Measurements from ENCODE around the gene DOK1. TPM values are rescaled to one million over a fixed set of nuclear protein-coding genes. Genes with fewer than 3 reads are reported as not detected.

Gene DOK1
- total and polyA plus RNA-seq, 8 donors: 5.9 to 89.3 (median 14.8) TPM

GRCh38 chr2:74593826-74594772 is 39.6 kb downstream of the DOK1 start:
- Histone ChIP-seq H3K4me3 (no peak overlapping the region), H3K27me3 (peaks cover 0 to 71% (median 4%) of the 10 kb centered on the region in 3 donors), H3K9me3 (no peaks in the 10 kb centered on the region), H3K36me3 (no peaks in the 10 kb centered on the region), H3K4me1 (no peaks in the 10 kb centered on the region), H3K27ac (no peak overlapping the region)
- WGBS, 5 donors: 67 to 83% (median 76%) methylated on average over 4 of the region's 4 CpGs
- TF ChIP-seq EP300 (IDR thresholded peaks at IDR 0.05) (no peak), POLR2A (IDR thresholded peaks at IDR 0.05) (no peak), CTCF (IDR thresholded peaks at IDR 0.05) (no peak), POLR2AphosphoS5 (IDR thresholded peaks at IDR 0.05) (no peak)
- DNase-seq: no peak
- intact Hi-C loops (cut with DNase I; ENCODE audit: low total_unique reads): no loop called here

GRCh38 chr2:74596584-74596983 is 42.1 kb downstream of the DOK1 start:
- intact Hi-C loops (cut with DNase I; ENCODE audit: low total_unique reads): no loop called here
- Histone ChIP-seq H3K36me3 (no peaks in the 10 kb centered on the region), H3K4me1 (no peaks in the 10 kb centered on the region), H3K9me3 (no peaks in the 10 kb centered on the region), H3K4me3 (no peak overlapping the region), H3K27ac (no peak overlapping the region), H3K27me3 (peaks cover 0 to 55% (median 3%) of the 10 kb centered on the region in 3 donors)
- 49 to 77% (median 60%) methylated on average over 1 of the region's 1 CpG for WGBS, 5 donors
- TF ChIP-seq EP300 (IDR thresholded peaks at IDR 0.05) (no peak), CTCF (IDR thresholded peaks at IDR 0.05) (no peak), POLR2A (IDR thresholded peaks at IDR 0.05) (no peak), POLR2AphosphoS5 (IDR thresholded peaks at IDR 0.05) (no peak)
- no peak for DNase-seq

- Histone ChIP-seq H3K4me1 (no peaks in the 10 kb centered on the region), H3K4me3 (no peak overlapping the region), H3K27ac (no peak overlapping the region), H3K27me3 (peaks cover 0 to 49% (median 0%) of the 10 kb centered on the region in 3 donors), H3K9me3 (no peaks in the 10 kb centered on the region), H3K36me3 (no peaks in the 10 kb centered on the region)
- DNase-seq: no peak
- TF ChIP-seq POLR2A (IDR thresholded peaks at IDR 0.05) (no peak), CTCF (IDR thresholded peaks at IDR 0.05) (no peak), POLR2AphosphoS5 (IDR thresholded peaks at IDR 0.05) (no peak)
- 33 to 52% (median 44%) methylated on average over 1 of the region's 1 CpG for whole genome bisulfite sequencing, 5 donors
- intact Hi-C loops (cut with DNase I; ENCODE audit: low total_unique reads): no loop called here
These were observed 42.9 kb downstream of the DOK1 start for GRCh38 chr2:74597410-74597809.

DNA sequence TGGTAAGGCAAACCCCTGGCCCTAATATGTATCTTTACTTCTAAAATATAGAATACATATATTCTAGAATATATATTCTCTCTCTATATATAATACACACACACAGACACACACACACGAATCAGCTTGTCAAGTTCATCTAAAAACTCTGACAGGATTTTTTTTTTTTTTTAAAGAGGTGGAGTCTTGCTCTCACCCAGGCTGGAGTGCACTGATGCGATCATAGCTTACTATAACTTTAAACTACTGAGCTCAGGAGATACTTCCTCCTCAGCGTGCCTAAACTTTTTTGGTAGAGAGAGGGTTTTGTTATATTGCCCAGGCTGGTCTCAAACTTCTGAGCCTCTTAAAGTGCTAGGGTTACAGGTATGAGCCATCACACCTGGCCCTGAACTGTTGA is 45.2 kb downstream of the DOK1 start:
- TF ChIP-seq POLR2AphosphoS5 (IDR thresholded peaks at IDR 0.05): no peak
- TF ChIP-seq POLR2A (IDR thresholded peaks at IDR 0.05): no peak
- no peak for TF ChIP-seq EP300 (IDR thresholded peaks at IDR 0.05)
- no peak for TF ChIP-seq CTCF (IDR thresholded peaks at IDR 0.05)
- peaks cover 0 to 47% (median 4%) of the 10 kb centered on the region in 3 donors for H3K27me3 ChIP-seq
- no peaks in the 10 kb centered on the region for H3K9me3 ChIP-seq
- no peak for DNase-seq
- H3K4me1 ChIP-seq: no peaks in the 10 kb centered on the region
- 49 to 58% (median 52%) methylated on average over 3 of the region's 3 CpGs for WGBS, 5 donors
- H3K27ac ChIP-seq: no peak overlapping the region
- intact Hi-C loops (cut with DNase I; ENCODE audit: low total_unique reads): no loop called here
- no peak overlapping the region for H3K4me3 ChIP-seq
- H3K36me3 ChIP-seq: no peaks in the 10 kb centered on the region

Measured in stomach (tissue), 9 donors.